Renal cortical epithelial cell (primary cell): ENCODE data around the gene EPS15. TPM values are rescaled to one million over a fixed set of nuclear protein-coding genes. Genes with fewer than 3 reads are reported as not detected.

Source experiments
- DNase-seq: peaks from one replicate; pipeline ENCODE4 v3.0.0-alpha.2; 2011; ENCODE audit warnings: low read depth
- total RNA-seq: library from RNA; depleted of rRNA; stranded (reverse); fragments of >200 nt; gene quantifications from 2 replicates; pipeline ENCODE4 v1.2.3, GENCODE V29; 2014

Gene EPS15
- total RNA-seq, 1 donor from 2014 or later: 67.6 TPM

DNA sequence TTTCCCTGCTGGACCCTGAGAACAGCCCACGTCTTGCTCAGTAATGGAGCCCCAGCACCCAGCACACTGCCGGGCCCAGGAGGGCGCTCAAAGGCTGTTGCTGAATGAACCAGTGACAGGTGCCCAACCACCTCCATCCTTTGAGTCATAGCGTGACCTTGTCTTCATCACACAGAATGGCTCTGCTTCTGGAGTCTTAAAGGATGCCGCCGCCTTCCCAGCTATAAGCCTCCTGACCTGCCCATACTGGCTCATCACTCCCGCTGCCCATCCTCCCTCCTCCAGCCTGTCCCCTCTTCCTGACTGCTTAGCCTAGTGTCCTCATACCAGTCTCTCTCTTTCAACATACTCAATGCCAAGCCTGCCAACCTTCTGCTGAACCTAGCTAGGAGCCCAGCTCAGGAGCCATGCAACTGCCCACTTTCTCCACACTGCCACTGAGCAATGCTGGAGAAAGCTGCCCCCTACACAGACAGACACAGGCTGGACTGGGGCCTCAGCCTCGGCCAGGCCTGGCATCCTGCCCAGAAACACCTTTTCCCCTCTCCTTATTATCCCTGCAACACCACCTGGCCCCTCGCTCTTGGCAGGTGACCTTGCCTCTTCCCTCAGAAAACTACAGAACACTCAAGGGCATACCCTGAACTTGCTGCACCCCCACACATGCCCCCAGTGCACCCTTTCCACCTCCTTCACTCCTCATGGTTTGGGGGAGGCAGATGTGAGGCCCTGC, 202.8 kb downstream of the EPS15 start:
- DNase-seq: peak; percentile 57

DNA sequence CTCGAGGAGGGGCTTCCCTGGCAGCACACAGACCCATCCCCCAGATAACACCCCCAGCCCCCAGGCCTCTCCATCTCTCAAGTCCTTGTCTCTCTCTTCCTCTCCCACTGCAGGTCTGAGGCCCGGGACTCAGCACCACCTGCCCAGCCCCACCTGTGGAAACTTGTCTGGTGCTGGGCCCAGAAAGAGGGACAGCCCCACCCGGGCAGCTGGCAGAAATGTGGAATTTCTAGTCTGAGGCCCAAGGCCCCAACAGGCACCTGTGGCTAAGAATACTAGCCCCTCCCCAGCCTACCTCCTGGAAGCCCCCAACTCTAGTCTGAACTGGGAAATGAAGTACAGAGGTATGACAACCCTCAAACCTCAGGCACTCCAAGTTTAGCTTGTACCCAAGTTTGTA, 204.1 kb downstream of the EPS15 start:
- no peak for DNase-seq

DNA sequence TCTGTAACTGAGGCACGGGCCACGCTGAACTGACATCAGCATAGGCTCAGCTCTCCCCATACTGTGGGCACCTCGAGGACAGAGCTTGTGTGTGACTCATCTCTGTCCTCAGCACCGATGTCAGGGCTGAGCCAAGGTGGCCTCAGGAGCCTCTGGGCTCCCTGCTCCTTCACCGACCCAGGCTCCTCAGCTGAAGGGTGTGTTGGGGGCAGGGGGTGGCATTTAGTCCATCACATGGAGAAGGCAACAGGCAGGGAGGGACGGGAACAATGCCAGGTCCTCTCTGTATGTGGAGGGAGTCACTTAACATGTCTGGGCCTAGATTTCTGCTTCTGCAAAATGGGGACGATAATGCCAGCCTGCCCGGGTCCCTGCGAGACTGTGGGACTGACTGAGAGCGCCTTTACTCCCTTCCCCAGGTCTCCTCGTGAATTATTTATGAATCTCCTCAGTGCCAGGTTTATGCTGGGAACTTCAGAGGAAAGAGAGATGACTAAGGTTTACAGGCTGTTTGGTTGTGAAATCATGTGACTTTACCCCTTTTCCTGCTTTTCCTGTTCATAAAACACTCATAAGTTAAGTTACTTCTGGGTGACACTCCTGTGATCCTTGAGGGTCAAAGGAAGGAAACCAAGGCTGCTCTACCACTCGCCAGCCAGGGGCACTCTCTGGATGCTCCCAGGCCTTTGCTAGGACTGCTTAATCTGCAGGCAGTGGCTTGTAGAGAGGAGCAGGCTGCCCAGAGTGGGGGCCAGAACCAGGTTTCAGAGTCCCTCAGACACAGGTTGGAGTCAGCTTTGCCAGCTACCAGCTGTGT, 204.9 kb downstream of the EPS15 start:
- DNase-seq: peak; percentile 99

DNA sequence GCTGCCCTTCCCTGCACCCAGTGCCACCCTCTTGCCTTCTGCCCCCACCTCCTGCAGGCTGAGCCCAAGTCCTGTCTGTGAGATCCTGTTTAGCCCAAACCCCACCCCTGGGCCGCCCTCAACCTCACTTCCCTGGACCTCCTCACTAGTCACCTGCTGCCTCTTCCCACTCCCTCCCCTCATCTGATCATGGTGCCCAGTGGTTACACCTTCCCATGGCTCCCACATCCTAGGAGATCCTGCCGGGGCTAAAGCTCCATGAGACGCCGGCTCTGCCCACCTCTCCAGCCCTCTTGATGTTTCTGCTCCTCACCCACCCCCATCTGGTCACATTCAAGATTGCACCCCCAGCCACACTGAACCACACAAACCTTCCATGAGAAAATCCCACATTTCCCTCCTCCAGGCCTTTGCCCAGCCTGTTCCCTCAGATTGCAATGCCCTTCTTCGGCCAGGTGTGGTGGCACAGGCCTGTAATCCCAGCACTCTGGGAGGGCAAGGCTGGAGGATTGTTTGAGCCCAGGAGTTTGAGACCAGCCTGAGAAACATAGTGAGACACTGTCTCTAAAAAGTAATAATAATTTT, 205.7 kb downstream of the EPS15 start:
- peak; percentile 54 for DNase-seq

DNA sequence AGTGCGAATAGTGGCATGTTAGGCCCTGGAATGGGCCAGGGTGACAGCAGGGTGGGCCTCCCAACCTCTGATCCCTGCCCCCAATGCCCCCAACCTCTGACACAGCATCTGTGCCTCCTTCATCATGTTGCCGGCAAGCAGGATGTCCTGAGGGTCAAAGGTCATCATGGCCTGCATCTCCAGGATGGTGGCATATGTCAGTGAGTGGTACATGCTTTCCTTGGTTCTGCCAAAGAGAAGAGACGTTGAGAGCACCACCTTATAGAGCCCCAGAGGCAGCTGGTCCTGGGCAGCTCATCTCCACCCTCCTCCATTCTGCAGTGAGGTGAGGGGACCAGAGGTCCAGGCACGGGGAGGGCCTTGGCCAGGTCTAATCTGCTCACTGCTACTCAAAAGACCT, 206.3 kb downstream of the EPS15 start:
- DNase-seq: no peak

DNA sequence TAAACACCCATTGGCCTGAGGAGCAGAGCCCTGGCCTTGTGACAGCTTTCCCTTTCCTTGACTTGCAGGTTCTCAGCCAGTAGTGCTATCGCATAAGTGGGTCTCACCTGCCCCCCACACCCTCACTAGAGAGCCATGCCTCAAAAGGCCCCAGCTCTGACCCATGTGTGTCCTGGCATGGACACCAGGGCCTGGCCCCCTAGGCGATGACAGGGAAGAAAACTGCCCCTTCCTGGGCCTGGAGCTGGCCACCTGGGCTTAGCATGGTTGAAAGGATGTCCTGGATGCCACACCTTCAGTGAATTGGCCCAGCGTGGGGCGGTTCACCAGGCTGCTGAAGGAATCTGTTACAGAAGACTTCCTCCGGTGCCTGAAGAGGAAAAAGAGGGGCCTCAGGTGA, 207.2 kb downstream of the EPS15 start:
- no peak for DNase-seq

DNA sequence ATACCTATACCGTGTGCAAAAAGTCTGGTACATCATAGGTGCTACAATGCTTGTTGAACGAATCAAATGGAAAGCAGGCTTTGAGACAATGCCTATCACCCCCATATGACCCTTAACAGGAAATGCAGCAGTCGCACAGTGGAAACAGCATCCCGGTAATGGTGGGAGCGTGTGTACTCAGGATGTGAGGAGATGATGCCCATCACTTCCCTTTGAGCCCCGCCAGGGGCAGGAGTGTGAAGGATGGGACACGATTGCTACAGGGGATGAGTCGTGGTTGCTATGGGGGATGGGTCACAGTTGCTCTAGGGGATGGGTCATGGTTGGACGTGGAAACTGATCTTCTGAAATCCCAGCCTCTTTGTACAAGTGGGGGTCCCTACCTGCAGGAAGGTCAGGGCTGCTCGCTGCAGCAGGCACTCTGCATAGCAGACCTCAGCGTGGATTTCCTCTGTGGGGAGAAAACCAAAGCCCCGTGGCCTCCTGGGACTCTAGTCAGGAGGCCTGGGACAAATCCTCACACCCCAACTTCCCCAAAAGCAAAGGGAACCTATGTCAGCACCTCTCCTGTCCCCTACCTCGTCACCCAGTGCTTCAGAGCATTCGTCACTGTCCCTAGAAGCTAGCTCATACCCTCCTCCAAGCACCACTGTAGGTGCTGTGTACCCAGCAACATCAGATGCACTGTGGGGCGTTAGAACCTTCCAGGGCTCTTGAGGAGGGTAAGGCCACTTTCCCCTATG, 208.0 kb downstream of the EPS15 start:
- no peak for DNase-seq

DNA sequence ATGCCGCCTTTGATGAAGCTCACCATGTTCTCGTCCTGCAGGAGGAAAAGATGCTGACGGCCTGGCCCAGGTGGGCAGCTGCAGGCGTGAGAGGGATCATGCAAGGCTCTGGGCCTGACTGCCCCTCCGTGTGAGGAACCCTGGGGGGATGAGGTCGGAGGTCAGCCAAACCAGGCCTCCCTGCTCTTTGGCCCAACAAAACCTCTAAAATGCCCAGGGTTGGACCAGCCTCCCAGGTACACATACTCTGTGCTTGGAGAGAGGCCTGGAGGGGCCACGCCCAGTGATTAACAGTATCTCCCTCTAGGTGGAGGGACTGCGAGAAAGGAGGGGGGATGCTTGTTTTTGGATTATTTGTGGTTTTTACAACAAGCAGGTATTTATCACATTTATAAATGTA, 209.8 kb downstream of the EPS15 start:
- DNase-seq: no peak

DNA sequence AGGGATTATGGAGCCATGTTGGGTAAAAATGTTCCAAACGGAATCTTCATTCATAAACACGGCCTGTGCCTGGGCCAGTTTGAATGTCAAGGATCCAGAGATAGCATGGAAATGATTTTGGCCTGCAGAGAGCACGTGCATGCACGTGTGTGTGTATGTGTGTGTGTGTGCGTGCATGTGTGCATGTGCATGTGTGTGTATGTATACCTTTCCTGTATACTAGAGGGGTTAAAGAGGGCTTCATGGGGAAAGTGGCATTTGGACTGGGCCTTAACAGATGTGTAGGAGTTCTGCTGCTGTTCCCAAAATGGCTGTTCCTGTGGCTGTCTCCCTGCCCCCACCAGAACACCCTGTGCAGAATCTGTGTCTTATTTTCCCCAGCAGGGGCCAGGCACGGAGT, 210.4 kb downstream of the EPS15 start:
- no peak for DNase-seq

DNA sequence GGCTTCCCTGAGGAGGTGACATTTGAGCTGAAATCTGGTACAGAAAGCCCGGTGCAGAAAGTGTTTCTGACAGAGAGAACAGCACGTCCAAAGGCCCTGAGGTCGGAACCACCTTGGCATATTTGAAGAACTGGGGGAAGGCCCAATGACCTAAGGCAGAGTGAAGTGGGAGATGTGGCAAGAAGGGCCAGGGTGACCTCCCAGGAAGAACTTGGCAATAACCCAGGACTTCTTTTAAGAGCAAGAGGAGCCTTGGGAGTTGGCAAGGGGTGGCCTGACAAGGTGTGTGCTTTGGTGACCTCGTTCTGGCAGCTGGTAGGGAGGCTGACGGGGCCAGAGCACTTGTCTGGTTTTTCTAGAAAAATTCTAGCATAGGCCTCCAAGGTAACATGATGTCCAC, 212.1 kb downstream of the EPS15 start:
- DNase-seq: peak; percentile 65

DNA sequence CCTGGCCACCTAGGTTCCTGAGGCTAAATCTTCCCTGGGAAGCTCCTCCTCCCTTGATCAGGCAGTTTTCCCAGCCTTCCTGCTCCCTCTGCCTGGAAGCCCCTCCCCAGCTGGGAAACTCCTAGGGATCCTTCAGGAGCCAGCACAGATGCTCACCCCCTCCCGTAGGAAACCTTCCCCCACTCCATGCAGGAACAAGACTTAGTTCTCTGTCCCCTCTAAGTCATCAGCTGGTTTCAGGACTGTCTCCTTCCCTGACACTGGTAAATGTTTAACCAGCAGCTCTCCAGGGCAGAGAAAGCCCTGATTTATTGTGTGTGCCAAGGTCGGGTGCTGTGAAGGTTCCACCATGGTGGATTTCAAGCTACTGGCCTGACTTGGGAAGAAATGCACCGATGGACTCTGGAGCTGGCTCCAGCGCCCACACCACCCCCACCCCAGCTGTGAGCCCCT, 213.7 kb downstream of the EPS15 start:
- DNase-seq: peak; percentile 86

DNA sequence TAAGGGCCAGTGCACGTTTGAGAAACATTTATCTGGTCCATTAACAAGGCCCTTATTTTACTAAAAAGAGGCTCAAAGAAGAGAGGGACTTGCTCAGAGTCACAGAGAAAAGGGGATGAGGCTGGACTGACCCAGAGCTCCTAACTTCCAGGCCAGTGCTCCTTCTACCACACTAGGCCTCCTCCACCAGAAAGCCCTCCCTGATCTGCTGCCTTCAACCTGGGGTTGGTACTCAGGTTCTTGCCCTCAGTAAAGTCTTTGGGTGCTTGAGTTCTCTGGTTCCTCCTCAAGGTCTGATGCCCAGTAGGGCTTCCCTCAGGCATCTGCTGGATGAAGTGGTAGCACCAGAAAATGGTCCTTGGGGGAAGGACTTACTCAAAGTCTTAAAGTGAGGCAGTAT, 214.7 kb downstream of the EPS15 start:
- DNase-seq: no peak

Other genes starting within 250 kb of the EPS15 start
- gene TTC39A, start 188.7 kb downstream of the EPS15 start, total RNA-seq: 24.5 and 79.0 TPM in 2 replicates
- 114 and 165 TPM in 2 replicates for gene OSBPL9, start 97.8 kb upstream of the EPS15 start, total RNA-seq